Inferior parietal cortex (tissue), 1 donor: ENCODE measurements around the gene LRRC47.

Source experiments
- DNase-seq: peaks from one replicate; pipeline ENCODE4 v3.0.0-alpha.2; 2016; ENCODE audit errors: extremely low spot score

Gene LRRC47

DNA sequence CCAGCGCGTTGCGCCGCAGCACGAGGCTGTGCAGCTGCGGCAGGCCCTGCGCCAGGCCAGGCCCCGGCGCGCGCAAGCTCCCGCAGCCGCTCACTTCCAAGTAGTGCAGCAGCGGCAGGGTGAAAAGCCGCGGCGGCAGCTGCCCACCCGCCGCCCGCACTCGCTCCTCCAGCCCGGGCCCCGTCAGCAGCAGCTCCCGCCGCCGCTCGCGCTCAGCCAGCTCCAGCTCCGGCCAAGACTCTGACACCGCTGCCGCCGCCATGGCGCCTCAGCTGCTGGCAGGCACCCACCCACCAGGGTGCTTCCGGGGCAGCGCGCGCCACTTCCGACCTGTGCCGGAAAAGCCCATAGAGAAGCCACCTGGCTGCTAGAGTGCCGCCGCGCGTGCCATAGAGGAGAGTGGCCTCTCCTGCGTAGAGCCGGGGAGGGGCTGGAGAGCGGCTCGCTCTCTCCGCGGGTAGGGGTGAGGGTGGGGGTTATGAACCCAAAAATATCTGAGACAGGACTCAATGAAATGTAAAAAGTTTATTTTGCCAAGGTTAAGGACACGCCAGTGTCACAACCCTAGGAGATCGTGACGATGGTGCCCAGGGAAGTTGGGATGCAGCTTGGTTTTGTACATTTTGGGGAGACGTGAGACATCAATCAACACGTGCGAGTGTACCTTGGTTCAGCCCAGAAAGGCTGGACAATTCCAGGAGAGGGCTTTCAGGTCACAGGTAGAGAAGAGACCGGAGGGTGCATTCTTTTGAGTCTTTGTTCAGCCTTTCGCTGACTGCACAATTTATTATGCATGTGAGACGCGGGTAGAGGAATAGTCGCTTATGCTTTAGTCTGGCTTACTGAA, at the start of gene LRRC47:
LRRC47 (minus strand) TSS at position 284 of the 847 bp plus-strand sequence; CDS start at position 262, 22 bp downstream.
- peak; percentile 96 for DNase-seq

DNA sequence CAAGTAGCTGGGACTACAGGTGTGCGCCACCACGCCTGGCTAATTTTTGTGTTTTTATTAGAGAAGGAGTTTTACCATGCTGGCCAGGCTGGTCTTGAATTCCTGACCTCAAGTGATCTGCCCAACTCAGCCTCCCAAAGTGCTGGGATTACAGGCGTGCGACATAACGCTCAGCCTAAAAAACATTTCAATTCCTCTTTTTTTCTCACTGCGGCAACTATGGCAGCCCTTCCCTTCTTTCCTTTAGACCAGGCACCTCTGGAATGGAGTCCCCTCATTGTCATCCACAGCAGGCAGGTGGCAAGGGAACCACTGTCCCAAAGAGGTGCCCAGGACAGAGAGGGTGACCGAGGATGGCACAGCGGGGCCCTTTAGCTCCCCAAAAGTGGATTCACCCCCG, 46.6 kb upstream of the LRRC47 start:
- DNase-seq, result no peak

DNA sequence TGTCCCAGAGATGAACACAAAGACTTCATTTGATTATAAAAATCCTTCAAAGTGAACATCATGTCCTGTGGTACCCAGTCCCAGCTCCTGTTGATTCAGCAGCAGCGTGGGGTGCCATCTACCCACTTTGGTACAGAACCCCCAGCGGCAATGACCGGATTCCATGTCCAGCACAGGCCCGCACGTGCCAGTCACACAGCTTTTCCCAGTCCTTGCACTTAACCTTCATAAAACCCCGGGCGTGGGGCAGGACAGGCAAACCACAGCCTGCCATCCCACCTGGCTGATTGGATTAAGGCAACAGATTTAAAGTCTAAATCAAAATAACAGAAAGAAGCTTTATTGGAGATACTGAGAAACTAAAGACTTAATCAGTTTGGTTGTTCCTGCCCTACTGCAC, 45.2 kb upstream of the LRRC47 start:
- DNase-seq, result no peak

DNA sequence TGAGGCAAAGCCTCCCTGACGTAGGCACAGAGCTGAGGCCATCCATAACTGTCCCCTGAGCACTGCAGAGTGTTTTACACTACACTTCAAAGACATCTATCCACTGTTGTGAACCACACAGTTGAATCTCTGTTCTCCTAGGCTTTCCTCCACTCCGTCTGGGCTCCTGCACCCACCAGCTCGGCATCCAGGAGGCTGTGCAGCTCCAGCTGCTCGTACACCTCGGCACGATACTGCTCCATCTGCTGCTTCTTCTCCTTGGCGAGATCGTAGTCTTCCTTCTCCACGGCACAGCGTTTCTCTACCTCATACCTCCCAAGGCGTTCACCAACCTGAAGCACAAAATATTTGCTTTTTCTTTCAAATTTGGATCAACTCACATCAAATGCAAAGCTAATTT, 42.5 kb upstream of the LRRC47 start:
- DNase-seq, result no peak

DNA sequence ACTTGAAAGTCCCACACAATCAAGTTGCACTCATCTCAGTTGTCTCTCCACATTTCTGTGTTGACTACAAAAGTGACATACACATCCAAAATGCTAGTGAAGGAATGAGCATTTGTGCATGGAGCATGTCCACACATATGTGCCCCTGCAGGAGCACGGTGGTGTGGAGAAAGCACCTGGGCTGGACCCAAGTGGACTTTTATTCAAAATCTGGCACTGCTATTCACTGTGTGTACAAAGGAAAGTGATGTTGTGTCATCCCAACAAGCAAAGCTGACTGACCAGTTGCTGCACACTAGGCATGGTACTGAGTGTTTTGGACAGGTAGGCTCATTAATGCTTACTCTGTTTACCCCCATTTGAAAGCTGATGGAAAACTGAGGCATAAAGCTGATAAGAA, 41.4 kb upstream of the LRRC47 start:
- DNase-seq, result no peak

DNA sequence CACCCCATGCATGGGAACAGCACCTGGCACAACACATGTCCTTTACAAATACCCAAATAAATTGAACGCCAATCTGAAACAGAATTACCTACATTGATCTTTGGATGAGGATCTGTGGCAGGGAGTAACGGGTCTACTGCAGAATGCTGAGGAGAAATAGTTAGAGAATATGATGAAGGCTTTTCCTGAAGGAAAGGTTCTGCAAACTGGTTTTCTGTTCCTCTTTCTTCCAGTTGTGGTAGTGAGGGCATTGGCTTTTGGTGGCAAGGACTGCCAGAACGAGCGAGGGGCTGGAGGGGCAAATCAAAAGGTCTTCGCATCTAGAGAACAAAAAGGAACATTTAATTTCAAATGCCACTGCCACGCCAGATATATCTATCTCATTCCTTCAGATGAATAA, 40.9 kb upstream of the LRRC47 start:
- DNase-seq, result no peak

- DNase-seq, result no peak
These were observed 40.1 kb upstream of the LRRC47 start for GRCh38 chr1:3836421-3836820.

DNA sequence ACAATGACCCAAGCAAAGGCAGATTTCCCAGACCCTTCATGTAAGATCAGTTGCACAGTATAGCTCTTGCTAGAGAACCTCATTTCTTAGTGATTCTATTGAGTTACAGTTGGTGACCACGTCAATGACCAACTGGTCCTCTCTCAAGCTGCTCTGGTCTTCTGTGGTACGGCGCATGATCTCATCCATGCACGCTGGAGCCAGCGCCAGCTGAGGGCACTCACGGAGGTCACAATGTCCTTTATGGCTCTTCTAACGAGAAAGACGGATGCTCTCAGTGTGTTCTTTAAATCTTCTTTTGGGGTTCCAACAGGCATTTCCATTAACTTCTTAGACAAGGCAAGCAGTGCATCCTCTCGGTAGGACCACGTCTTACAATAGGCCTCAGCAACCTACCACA, 38.4 kb upstream of the LRRC47 start:
- no peak for DNase-seq

DNA sequence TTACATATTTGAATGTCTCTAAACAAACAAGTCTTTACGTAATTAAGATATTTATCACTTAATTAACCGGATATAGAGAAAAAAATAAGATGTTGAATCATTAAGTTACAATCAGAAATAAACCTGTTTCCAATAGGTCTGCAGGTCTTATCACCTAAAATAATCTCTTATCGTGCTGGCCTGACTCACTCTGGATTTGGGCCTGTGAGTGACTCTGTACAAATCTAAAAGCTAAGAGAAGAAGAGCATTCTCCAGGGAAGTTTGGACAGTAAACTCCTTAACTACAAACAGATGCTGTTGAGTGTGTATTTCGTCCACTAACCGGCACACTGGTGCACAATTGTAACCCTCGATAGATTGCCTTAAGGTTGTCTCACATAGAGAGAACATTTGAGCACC, 35.4 kb upstream of the LRRC47 start:
- no peak for DNase-seq

GRCh38 chr1:3828391-3828790, 32.1 kb upstream of the LRRC47 start:
- DNase-seq, result no peak

DNA sequence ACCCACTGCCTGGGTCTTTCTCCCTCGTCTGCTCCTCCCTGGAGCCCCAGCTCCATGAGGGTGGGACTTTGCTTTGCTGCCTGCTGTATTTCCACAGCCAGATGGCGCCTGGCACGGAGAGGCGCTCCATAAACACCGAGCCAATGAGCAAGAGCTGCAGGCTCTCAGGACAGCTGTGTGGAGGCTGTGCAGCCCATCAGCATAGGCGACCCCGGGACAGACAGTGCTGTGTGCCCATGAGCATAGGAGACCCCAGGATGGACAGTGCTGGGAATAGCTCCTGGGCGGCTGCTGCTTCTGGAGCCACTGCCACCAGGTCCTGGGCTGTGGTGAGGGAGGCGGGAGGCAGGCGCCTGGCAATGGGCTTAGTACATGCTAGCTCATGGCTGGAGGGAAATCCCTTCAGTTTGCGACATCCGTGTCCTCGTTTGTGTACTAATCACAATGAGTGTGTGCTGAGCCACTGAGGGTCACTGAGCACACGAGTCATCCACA, 31.6 kb upstream of the LRRC47 start:
- DNase-seq, result peak; percentile 28

GRCh38 chr1:3825356-3825755, 29.1 kb upstream of the LRRC47 start:
- DNase-seq, result no peak

GRCh38 chr1:3824650-3825049, 28.4 kb upstream of the LRRC47 start:
- no peak for DNase-seq

GRCh38 chr1:3822421-3822820, 26.1 kb upstream of the LRRC47 start:
- DNase-seq, result no peak

GRCh38 chr1:3821908-3822307, 25.6 kb upstream of the LRRC47 start:
- no peak for DNase-seq

GRCh38 chr1:3821447-3821846, 25.1 kb upstream of the LRRC47 start:
- no peak for DNase-seq

- no peak for DNase-seq
These were observed 24.7 kb upstream of the LRRC47 start for GRCh38 chr1:3821004-3821403.

DNA sequence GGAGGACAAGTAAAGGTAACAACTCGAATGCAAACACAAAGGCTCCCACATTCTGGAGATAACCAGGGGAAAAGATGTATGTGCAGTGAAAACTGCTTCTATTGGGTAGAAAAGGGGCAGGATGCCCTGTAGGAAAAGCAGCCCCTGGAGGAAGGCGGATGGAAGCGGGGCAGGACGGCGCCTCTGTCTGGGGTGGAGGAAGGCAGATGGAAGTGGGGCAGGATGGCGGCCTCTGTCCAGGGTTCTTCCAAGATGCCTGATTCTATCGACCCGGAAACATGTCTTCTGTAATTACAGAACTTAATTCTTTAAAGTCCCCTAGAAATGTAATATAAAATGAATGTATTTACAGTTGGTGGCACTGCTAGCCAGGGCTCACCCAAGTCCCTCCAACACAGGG, 24.0 kb upstream of the LRRC47 start:
- DNase-seq, result no peak

GRCh38 chr1:3819771-3820200, 23.5 kb upstream of the LRRC47 start:
- DNase-seq, result no peak

GRCh38 chr1:3817821-3818597, 21.7 kb upstream of the LRRC47 start:
- DNase-seq, result no peak

DNA sequence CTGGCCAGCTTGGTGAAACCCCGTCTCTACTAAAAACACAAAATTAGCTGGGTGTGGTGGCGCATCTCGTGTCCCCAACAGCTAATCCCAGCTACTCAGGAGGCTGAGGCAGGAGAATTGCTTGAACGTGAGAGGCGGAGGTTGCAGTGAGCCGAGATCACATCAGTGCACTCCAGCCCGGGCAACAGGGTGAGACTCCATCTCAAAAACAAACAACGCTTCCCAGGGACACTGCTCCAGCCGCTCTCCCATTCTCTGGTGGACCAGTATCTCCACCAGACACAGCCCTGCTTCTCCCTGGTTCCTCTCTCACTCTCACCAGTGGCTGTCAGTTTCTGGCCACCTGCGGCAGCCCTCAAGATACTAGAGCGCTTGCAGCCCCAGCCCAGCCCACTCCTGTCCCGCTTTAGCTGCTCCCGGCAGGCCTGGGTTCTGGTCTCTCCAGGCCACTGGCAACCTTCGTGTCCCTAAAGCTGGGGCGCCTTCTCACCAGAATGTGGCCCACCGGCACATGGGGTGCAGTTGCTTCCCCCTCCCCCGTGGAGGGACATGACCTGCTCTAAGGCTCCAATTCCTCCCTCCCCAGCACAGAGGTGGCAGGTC, 20.9 kb upstream of the LRRC47 start:
- no peak for DNase-seq

- no peak for DNase-seq
These were observed 20.2 kb upstream of the LRRC47 start for GRCh38 chr1:3816331-3817137.
